Inflammatory macrophage treated with lipopolysaccharide for 1 hour (primary cell): ENCODE results near the gene GSTT2B.
"Not testable (repeated sequence)": the region's sequence is repeated elsewhere in the genome, so short reads cannot be mapped to it uniquely, and the experiment has no call there.

Experiments used
- DNase-seq, 2 donors: peaks; one replicate each; pipeline ENCODE4 v3.0.0-alpha.2; 2020 to 2022

Gene GSTT2B

DNA sequence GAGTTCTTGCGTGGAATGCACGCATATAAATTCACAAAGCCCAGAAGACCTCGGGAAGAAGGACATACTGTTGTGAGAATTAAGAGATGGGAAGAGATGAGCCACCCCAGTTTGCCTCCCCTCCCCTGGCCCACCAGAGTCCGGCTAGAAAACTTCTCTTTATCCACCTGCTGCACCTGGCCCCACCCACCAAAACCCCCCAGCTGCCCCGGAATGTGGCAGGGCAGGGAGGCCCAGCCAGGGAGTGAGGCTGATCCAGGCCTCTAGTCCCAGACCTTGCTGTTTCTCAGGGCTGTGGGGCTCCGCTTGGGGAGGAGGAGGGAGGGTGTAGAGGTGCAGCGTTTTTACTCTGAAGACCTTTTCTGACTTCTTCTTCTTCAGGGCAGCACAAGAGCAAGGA, 19.6 kb upstream of the GSTT2B start:
- not testable (repeated sequence) for DNase-seq

DNA sequence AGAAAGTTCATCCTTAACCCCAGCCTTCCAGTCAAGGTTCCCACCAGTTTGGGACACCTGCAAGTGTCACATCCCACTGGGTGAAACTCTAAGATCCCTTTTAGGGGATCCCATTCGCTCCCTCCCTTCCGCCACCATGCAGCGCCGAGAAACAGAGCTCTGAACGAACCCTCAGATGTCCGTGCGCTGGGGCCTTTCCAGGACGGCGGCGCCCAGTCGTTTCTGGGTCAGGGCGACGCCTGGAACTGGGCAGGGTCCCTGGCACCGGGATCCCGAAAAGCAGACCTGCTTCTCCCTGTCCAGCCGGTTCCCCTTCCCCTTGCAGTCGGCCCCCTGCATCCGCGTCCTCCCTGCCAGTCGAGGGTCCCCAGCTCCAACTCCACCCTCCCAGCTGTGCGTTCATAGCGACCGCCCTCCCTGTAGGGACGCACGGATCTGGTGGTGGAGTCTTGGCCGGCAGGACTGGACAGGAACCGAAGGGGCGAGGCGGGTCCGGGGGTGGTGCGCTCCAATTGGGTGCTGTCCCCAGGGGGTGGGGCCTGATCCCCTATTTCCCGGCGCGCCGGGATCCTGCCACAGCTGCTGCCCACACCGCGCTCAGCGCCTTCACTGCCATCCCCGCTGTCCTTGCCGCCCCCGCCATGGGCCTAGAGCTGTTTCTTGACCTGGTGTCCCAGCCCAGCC, 18.7 kb upstream of the GSTT2B start, which contains the start of gene GSTT2:
TSS of gene GSTT2 (plus strand) at position 578 of the 684 bp plus-strand sequence.
- DNase-seq = not testable (repeated sequence)

DNA sequence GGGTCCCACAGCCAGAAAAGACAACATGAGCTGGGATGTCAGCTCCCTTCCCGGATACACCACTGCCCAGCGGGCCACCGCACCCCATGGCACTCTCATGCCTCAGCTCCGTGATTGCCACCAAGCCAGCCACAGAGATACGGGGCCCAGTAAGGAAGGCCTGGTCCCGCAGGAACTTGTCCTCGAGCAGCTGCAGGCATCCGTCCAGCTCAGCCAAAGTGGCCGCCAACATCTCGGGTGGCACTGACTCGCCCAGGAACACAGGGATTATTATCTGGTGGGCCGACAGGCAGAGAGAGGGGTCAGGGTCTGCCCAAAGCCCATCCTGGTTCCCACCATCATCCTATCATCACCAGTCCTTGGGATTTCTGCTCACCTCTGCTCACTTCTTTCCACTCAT, 16.3 kb upstream of the GSTT2B start:
- not testable (repeated sequence) for DNase-seq

DNA sequence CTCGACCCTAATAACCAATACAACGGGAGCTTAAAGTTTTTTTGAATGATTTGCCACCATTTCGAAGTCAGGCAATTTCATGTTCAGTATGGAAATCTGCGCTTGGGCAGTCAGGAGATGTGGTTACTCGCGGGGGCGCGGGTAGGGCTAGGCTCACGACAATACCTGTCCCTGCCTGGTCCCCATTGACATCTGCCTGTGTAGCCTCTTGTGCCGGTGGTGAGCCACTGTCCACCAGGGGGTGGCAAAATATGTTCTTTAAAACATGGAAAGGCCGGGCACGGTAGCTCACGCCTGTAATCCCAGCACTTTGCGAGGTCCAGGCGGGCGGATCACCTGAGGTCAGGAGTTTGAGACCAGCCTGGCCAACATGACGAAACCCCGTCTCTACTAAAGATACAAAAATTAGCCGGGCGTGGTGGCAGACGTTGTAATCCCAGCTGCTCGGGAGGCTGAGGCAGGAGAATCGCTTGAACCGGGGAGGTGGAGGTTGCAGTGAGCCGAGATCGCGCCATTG, 13.9 kb upstream of the GSTT2B start:
- not testable (repeated sequence) for DNase-seq

DNA sequence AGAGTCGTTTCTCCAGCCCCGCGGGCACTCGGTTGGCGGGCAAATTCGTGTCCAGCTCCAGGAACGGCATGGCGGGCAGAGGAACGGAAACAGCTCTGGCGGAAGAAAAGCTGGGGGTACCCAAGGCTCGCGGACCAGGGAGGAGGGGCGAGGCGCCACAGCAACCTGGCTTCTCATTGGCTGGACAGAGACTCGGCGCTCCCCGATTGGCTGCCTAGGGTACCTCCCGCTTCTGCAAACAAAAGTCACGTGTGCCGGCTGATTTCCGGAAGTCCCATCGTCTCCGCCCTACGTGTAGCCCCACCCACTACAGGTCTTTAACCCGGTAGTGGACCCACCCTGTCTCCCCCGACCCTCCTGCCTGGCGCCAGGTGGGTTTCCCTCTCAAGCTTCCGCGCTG, 13.3 kb upstream of the GSTT2B start, which contains the start of gene DDT:
TSS of gene DDT (minus strand) at position 97 of the 400 bp plus-strand sequence. CDS start at position 70, 27 bp downstream.
- DNase-seq = not testable (repeated sequence)

DNA sequence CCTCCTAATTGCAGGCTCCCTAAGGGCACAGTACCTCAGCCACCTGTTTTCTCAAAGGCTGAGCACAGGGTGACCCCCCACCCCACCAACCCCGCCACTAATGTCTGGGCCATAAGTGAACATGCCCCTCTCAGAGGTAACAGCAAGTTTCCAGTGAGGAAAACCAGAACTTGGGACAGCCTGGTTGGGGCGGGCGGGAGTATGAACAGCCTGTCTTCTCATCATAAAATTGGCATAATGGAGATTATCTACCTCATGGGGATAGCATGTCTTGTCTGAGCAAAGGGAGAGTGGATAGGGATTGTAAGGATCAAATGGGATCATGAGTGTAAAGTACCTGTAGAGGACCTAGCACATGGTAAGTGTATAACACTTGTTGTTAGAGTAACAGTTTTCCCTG, 10.9 kb upstream of the GSTT2B start:
- not testable (repeated sequence) for DNase-seq

DNA sequence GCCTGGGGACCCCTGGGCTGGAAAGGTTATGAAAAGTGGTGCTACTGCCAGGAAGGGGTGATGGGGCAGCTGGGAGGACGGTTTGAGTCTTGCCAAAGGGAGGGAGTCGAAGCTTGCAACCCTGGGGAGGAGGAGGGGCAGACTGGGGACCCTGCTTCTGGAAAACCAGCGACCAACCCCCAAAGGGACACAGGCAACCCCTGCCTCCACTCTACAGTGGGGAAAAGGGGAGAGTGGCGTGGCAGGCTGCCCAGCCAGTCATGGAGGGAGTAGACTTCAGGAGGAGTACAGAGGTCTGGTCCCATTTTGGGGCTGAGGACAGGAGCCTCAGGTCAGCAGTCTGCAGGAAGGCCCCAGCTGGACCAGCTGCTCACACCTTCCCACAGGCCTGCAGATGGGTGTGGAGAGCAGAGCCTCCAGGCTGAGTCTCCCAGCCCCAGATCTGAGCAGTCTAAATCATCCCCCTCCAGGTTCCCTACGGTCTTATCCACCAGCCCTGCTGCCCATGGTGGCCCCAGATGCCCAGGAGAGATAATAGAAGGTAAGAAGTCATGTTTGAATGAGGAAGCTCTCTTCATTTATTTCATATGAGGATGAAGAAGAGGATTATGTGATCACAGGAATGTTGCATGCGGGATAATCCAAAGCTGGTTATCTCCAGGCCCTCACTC, 10.0 kb upstream of the GSTT2B start:
- no peak for DNase-seq

DNA sequence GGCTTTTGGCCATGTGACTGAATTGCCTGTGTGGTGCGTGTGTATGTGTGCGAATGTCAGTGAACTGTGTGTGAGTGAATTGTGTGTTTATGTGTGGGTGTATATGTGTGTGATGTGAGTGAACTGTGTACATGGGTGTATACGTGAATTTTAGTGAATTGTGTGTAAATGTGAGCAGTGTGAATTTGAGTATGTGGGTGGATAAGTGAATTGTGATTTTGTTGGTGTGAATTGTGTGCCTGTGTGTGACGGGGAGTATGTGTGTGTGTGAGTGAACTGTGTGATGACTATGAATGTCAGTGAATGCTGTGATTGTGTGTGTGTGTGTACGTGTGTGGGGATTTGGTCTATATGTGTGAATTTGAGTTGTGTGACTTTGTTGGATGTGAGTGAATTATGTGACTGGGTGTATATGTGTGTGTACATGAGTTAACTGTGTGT, 9.2 kb upstream of the GSTT2B start:
- DNase-seq = no peak

DNA sequence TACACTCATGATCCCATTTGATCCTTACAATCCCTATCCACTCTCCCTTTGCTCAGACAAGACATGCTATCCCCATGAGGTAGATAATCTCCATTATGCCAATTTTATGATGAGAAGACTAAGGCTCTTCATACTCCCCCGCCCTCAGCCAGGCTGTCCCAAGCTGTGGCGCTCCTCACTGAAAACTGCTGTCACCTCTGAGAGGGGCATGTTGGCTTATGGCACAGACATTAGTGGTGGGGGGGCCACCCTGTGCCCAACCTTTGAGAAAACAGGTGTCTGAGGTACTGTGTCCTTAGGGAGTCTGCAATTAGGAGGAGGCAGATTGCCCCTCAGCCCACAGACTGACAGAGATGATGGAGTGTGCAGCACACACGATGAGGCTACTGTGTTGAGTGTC, 8.1 kb upstream of the GSTT2B start:
- no peak for DNase-seq

DNA sequence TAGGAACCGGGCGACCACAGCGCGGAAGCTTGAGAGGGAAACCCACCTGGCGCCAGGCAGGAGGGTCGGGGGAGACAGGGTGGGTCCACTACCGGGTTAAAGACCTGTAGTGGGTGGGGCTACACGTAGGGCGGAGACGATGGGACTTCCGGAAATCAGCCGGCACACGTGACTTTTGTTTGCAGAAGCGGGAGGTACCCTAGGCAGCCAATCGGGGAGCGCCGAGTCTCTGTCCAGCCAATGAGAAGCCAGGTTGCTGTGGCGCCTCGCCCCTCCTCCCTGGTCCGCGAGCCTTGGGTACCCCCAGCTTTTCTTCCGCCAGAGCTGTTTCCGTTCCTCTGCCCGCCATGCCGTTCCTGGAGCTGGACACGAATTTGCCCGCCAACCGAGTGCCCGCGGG, 5.6 kb upstream of the GSTT2B start, which contains the start of gene DDTL:
TSS of gene DDTL (plus strand) at position 321 of the 400 bp plus-strand sequence. CDS start at position 348, 27 bp downstream.
- DNase-seq = not testable (repeated sequence)

DNA sequence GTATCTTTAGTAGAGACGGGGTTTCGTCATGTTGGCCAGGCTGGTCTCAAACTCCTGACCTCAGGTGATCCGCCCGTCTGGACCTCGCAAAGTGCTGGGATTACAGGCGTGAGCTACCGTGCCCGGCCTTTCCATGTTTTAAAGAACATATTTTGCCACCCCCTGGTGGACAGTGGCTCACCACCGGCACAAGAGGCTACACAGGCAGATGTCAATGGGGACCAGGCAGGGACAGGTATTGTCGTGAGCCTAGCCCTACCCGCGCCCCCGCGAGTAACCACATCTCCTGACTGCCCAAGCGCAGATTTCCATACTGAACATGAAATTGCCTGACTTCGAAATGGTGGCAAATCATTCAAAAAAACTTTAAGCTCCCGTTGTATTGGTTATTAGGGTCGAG, 5.1 kb upstream of the GSTT2B start:
- DNase-seq = not testable (repeated sequence)

DNA sequence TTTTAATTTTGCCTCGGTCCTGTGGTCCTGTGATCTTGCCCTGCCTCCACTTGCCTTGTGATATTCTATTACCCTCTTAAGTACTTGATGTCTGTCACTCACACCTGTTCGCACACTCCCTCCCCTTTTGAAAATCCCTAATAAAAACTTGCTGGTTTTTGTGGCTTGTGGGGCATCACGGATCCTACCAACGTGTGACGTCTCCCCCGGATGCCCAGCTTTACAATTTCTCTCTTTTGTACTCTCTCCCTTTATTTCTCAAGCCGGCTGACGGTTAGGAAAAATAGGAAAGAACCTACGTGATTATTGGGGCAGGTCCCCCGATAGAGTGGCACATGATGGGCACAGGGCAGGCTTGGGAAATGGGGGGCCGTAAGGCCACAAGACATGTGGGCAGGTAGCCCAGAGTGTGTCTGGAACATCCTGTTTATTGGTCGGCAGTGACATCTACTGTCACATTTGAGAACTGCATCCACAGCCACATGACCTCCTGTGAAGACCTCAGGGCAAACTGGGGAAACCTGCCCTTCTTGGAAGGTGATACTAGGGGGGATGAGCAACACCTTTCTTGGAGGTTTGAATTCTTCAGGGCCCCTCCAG, 4.6 kb downstream of the GSTT2B start:
- peak; percentile 62 to 95 for DNase-seq

DNA sequence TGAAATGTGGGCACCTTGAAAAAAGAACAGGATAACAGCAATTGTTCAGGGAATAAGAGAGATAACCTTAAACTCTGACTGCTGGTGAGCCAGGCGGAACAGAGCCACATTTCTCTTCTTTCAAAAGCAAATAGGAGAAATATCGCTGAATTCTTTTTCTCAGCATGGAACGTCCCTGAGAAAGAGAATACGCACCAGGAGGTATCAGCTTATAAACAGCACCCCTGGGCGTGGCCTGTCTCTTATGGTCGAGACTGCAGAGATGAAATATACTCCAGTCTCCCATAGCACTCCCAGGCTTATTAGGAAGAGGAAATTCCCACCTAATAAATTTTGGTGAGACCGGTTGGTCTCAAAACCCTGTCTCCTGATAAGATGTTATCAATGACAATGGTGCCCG, 5.1 kb downstream of the GSTT2B start:
- not testable (repeated sequence) for DNase-seq

DNA sequence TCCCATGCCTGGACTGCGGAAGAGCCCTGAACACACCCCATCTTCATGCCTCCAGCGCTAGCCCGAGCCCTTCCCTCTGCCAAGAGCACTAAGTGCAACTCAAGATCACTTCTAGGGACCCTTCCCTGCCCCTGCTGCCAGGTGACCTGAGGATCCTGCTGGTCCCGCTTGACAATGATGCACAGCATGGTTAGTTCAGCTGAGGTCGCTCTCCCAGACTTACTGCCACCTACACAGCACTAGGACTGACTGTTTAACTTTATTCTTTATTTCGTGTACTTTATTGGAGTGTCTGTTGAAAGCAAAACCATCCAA, 6.0 kb downstream of the GSTT2B start:
- not testable (repeated sequence) for DNase-seq

DNA sequence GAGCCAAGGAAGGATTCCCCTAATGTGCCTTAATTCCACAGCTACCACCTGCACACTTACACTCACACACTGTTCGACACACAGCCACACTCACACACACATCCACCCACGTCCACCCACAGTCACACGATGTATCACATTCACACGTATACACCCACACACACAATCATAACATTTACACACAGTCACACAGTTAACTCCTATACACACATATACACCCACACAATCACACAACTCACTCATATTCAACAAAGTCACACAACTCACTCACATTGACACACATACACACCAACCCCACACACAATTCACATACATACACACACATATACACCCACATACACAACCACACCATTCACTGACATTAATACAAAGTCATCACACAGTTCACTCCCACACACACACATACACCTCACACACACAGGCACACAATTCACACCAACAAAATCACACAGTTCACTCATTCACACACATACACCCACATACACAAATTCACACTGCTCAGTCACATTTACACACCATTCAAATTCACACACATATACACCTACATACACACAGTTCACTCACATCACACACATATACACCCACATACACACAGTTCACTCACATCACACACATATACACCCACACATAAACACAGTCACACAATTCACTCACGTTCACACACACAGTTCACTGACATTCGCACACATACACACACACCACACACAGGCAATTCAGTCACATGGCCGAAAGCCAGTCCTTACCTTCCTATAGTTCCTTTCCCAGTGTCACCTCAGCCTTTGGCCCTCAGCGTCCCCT, 6.6 kb downstream of the GSTT2B start:
- DNase-seq = not testable (repeated sequence)

DNA sequence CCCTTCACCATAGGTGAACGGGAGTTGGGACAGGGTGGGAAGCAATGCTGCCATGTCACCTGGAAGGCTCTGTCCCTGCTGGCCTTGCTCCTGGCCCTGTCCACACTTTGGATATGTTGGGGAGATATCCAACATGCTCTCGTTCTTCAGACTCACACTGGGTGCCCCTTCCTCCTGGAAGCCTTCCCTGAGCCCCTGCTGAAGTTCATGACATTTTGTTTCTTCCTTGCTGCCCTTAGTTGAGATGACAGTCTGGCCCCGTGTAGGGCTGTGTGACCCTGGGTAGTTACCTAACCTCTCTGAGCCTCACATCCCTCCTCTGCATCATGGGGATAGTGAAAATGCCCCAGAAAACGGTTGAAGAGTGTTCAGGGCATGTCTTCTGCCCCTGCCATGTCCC, 7.5 kb downstream of the GSTT2B start:
- not testable (repeated sequence) for DNase-seq

DNA sequence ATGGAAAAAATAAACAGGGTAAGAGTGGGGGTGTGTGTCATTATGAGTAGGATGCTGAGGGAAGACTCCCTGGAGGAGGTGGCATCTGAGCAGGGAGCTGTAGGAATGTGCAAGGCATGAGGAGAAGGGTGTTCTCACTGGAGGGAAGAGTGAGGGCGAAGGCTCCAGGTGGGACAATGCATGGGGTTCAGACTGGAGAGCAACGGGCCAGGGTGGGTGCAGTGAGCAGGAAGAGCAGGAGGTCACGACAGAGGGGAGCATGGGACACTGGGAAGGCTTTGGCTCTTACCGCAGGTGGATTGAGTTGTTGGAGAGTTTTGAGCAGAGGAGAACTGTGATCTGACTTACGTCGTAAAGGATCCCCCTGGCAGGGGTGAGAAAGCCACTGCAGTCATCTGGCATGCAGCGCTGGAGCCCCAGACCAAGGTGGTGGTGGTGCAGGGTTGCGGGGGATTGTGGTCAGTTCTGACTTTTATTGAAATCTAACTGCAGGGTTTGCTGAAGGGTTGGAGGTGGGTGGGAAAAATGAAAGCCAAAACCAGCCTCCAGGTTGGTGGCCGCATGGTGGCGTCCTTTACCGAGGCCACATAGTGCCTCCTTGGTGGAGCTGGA, 8.1 kb downstream of the GSTT2B start:
- not testable (repeated sequence) for DNase-seq

DNA sequence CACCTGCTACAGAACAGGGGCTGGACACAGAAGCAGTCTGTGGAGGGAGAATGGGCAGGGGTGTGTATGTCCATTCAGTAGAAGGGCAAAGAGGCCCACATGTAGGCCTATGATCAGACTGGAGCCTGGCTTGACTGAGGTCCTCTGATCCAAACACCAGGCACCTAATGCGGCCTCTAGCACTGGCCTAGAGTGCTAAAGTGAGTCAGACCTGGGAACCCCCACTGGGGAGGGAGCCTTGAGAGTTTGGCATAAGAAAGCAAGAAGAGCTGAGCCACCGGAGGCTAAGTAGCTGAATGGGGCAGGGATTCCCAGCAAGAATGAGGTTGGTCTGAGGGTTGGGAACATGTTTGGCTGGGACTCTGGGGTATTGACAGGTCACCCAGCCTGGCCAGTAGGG, 9.6 kb downstream of the GSTT2B start:
- DNase-seq = peak in 1 of 2 donors; percentile 19

DNA sequence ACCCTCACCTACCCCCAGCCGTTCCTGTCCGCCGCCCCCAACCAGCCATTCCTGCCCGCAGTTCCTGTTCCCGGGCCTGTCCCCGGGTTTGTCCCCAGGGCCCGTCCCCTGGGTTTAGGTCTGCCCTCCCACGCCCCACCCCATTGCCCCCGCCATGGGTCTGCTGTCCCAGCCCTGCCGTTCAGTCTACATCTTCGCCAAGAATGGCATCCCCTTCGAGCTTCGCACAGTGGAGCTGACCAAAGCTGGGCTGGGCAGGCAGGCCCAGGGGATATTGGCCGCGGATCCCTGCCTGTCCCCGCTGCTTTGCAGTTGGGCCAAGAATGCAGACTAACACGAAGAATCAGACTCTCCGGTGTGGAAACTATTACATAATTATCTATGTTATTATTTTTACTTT, 11.2 kb downstream of the GSTT2B start:
- not testable (repeated sequence) for DNase-seq

DNA sequence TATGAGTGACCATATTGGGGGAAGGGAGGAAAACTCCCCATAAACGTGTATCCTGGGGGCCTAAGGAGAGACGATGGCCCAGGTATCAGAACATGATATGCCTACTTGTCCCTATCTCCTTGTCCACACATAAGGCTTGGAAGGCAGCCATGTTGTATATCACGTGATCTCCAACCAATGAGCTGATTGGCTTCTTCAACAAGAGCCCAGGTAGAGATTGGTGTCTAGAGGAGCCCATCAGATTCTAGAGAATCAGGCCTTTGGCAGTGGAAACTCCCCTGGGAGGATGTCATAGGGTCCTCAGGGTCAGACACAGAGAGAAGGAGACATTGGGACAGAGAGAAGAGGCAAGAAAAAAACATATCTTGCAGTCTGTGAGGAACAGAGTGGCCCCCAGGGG, 13.6 kb downstream of the GSTT2B start:
- not testable (repeated sequence) for DNase-seq

DNA sequence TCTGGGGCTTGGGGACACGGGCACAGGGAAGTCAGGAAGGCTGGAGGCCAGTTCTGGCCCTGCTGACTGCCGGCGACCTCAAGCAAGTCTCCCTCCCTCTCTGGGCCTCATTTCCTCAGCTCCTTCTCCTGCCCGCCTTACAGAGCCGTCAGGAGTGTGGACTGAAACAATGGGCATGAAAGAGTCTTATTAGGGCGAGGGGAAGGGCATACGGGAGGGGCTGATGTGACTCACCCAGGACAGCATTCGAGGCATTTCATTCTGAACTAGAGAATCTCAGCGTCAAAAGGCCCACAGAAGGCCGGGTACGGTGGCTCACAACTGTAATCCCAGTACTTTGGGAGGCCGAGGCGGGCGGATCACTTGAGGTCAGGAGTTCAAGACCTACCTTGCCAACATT, 20.8 kb downstream of the GSTT2B start:
- DNase-seq = not testable (repeated sequence)

DNA sequence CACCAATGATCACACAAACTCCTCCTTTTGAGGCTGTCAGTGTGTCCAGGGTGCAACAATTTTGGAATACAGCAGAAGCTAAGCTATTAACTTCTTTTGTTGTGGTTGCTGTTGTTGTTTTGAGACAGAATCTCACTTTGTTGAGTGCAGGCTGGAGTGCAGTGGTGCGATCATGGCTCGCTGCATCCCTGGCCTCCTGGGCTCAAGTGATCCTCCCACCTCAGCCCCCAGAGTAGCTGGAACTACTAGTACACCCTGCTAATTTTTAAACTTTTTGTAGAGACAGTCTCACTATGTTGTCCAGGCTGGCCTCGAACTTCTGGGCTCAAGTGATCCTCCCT, 22.0 kb downstream of the GSTT2B start:
- DNase-seq = no peak
